HG03196 (cell line): Measurements from ENCODE around the gene NAGLU.
A peak's percentile ranks its signal among the peaks of the same experiment; 100 is the strongest.
"Not testable (repeated sequence)": the region's sequence is repeated elsewhere in the genome, so short reads cannot be mapped to it uniquely, and the experiment has no call there.

Experiments
- ATAC-seq: cut with Tn5 transposase; IDR thresholded peaks from one replicate; pipeline ENCODE4 v1.9.1; 2021; ENCODE audit not compliant: unreplicated experiment

Gene NAGLU

DNA sequence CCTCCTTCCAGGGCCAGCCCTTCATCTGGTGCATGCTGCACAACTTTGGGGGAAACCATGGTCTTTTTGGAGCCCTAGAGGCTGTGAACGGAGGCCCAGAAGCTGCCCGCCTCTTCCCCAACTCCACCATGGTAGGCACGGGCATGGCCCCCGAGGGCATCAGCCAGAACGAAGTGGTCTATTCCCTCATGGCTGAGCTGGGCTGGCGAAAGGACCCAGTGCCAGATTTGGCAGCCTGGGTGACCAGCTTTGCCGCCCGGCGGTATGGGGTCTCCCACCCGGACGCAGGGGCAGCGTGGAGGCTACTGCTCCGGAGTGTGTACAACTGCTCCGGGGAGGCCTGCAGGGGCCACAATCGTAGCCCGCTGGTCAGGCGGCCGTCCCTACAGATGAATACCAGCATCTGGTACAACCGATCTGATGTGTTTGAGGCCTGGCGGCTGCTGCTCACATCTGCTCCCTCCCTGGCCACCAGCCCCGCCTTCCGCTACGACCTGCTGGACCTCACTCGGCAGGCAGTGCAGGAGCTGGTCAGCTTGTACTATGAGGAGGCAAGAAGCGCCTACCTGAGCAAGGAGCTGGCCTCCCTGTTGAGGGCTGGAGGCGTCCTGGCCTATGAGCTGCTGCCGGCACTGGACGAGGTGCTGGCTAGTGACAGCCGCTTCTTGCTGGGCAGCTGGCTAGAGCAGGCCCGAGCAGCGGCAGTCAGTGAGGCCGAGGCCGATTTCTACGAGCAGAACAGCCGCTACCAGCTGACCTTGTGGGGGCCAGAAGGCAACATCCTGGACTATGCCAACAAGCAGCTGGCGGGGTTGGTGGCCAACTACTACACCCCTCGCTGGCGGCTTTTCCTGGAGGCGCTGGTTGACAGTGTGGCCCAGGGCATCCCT is 7.4 kb downstream of the NAGLU start:
- no peak for ATAC-seq

DNA sequence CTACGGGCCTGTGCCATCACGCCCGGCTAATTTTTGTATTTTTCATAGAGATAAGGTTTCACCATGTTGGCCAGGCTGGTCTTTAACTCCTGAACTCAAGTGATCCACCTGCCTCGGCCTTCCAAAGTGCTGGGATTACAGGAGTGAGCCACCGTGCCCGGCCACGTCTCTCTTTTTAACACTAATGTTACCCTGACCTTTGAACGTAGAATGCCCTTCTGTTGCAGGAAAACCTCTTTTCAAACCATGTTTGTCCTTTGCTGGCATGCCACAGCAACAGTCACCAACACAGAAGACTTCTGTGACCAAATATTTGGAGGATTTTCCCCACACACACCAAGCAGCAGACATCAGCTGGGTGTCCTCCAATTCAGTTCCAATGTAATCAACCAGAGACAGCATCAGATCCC is 8.8 kb downstream of the NAGLU start:
- ATAC-seq: no peak

DNA sequence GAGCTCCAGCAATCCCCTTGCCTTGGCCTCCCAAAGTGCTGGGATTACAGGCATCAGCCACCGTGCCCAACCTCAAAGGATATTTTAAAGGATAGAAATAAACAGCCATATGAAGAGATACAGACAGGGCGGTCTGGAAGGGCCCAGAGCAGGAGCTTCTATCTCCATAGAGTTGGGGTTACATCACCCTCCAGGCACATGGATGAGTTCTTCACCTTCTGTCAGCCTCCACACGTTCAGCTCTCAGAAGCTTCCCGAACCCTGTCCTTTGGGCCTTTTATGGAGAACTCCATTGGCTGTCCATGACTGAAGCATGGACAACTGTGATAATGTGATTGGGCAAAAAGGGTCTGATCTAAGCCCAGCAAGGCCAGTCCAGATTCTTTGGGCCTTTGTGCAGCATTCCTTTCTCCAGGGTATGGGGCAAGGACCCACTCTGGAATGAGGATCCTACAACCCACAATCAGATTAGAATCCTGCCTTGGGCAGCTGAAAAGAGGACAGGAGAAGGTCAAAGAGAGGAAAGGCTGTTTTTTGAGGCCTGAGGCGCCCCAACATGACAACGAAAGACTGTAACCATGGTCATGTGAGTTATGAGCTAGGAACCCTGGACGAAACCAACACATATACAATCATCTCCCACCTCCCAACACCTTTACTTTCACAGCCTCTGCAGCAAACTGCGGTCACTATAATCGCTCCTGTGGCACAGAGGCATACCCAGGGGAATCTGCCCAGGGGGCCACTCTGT is 9.9 kb downstream of the NAGLU start:
- not testable (repeated sequence) for ATAC-seq

DNA sequence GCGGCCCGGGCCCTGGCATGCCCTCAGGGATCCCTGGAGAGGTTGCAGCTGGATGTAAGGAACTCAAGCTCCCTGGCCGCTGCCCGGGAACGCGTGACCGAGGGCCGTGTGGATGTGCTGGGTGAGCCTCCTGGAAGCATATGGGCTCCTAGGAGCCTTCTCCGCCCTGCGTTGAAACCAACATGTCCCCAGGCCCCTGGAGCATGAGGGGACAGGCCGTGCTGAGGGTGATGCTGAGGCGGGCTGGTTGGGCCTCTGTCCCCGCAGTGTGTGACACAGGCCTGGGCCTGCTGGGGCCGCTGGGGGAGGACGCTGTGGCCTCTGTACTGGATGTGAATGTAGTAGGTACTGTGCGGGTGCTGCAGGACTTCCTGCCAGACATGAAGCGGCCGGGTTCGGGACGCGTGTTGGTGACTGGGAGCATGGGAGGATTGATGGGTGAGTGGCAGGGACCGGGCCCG is 11.0 kb downstream of the NAGLU start:
- no peak for ATAC-seq

DNA sequence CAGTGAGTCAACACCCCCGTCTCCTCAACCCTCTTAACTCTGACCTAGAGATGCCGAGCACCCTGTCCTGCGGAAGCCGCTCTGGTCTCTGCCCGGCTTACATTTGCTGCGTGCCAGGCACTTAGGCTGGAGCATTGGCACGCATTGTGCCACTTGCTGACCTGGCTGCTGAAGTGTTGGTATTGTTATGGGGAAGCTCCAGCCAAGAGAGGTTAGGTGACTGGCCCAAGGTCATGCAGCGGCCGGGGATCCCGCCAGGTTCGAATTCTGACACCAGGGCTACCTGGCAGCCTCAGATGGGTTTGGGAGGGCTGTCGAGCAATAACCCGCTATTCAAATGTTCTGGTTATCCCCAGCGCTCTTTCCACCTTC is 11.6 kb downstream of the NAGLU start:
- ATAC-seq: no peak

DNA sequence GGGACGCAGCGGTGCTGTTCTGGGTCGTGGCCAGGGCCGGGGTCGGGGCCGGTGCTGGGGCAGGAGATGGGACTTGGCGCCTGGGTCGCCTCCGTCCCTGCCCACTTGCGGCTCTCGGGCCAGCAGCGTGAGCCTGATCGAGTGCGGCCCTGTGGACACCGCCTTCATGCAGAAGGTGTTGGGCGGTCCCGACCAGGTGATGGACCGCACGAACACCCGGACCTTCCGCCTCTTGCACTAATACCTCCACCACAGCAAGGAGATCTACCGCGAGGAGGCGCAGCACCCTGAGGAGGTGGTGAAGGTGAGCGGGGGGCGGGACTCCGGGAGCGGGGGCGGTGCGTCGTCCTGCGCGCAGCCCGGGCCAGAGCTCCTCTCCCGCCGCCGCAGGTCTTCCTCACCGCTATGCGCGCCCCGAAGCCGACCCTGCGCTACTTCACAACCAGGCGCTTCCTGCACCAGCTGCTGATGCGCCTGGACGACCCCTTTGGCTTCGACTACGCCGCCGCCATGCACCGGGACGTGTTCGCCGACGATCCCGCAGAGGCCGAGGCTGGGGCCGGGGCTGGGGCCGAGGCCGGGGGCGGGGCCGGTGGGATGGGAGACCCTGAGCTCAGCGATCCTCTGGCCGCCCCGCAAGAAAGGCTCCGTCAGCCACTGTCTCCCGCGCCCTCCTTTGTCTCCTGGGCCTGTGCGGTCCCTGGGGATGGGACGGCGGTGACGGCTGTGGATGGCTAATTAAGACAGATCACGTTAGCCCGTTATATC is 12.2 kb downstream of the NAGLU start:
- no peak for ATAC-seq

DNA sequence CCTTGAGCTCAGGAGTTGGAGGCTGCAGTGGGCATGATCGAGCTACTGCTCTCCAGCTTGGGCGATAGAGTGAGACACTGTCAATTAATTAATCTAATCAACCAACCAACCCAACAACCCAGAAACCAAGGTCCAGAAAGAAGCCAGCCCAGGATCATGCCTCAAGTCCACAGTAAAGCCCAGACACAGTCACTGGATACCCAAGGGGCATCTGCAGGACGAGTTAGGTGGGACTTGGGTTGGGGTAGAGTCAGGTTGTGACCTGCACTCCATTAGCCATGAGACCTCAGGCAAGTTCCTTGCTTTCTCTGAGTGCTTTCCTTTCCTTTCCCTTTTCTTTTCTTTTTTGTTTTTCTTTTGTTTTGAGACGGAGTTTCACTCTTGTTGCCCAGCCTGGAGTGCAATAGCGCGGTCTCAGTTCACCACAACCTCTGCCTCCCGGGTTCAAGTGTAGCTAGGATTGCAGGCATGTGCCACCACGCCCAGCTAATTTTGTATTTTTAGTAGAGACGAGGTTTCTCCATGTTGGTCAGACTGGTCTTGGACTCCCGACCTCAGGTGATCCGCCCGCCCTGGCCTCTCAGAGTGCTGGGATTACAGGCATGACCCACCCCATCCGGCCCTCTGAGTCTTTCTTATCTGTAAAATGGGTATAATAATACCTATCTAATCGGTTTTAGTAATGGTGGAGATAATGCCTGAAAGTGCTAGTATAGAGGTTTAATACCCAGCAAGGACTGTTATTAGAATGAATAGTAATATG is 13.1 kb downstream of the NAGLU start:
- no peak for ATAC-seq

DNA sequence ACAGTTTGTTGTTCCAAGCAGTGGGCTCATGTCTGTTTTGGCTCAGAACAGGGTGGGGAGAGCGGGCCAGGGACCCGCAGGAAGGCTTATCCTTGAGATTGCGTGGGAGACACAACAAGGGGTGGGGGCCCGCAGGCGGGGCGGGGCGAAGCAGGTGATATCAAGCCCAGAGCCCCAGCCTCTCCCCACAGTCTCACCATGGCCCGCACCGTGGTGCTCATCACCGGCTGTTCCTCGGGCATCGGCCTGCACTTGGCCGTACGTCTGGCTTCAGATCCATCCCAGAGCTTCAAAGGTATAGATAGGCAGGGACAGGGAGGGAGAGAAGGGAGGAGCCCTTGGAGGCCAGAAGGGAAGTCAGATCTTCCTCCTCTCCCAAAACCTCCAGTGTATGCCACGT is 16.7 kb downstream of the NAGLU start, which contains the start of gene HSD17B1:
Gene HSD17B1, plus strand, starts transcription at position 188 of the 400 bp plus-strand sequence. Its CDS starts 11 bp downstream, at position 199.
- ATAC-seq: not testable (repeated sequence)

DNA sequence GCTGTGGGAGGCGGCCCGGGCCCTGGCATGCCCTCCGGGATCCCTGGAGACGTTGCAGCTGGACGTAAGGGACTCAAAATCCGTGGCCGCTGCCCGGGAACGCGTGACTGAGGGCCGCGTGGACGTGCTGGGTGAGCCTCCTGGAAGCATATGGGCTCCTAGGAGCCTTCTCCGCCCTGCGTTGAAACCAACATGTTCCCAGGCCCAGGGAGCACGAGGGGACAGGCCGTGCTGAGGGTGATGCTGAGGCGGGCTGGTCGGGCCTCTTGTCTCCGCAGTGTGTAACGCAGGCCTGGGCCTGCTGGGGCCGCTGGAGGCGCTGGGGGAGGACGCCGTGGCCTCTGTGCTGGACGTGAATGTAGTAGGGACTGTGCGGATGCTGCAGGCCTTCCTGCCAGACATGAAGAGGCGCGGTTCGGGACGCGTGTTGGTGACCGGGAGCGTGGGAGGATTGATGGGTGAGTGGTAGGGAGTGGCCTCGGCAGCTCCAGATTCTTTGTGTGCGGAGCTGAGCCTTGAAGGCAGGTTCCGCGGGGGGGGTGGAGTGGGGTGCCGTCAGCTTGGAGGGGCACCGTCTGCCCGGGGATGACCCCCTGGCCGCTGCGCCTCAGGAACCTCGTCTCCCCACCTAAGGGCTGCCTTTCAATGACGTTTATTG is 17.2 kb downstream of the NAGLU start:
- ATAC-seq: no peak

DNA sequence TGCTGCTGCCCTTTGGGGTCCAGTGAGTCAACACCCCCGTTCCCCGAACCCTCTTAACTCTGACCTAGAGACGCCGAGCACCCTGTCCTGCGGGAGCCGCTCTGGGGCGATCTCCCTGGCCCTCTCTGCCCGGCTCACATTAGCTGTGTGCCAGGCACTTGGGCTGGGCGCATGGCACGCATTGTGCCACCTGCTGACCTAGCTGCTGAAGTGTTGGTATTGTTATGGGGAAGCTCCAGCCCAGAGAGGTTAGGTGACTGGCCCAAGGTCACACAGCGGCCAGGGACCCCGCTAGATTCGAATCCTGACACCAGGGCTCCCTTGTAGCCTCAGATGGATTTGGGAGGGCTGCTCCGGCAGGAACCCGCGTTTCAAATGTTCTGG is 17.8 kb downstream of the NAGLU start:
- ATAC-seq: no peak

DNA sequence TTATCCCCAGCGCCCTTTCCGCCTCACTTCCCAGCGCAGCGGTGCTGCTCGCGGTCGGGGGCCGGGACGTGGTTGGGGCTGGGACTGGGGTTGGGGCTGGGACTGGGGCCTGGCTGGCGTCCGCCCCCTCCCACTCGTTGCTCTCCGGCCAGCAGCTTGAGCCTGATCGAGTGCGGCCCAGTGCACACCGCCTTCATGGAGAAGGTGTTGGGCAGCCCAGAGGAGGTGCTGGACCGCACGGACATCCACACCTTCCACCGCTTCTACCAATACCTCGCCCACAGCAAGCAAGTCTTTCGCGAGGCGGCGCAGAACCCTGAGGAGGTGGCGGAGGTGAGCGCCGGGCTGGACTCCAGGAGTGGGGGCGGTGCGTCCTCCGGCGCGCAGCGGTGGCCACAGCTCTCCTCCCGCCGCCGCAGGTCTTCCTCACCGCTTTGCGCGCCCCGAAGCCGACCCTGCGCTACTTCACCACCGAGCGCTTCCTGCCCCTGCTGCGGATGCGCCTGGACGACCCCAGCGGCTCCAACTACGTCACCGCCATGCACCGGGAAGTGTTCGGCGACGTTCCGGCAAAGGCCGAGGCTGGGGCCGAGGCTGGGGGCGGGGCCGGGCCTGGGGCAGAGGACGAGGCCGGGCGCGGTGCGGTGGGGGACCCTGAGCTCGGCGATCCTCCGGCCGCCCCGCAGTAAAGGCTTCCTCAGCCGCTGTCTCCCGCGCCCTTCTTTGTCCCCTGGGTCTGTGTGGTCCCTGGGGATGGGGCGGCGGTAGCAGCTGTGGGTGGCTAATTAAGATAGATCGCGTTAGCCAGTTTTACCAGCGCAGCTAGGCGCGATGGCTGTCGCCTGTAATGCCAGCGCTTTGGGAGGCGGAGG is 18.4 kb downstream of the NAGLU start:
- ATAC-seq: peak; percentile 63

DNA sequence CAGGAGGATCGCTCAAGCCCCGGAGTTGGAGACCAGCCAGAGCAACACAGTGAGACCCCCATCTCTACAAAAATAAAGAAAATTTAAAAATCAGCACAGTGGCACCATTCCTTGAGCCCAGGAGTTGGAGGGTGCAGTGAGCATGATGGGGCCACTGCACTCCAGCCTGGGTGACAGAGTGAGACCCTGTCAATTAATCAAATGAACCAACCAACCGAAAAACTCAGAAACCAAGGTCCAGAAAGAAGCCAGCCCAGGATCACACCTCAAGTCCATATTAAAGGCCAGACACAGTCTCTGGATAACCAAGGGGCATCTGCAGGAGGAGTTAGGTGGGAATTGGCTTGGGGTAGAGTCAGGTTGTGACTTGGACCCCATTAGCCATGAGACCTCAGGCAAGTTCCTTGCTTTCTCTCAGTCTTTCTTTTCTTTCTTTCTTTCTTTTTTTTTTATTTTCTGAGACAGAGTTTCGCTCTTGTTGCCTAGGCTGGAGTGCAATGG is 19.1 kb downstream of the NAGLU start:
- no peak for ATAC-seq

DNA sequence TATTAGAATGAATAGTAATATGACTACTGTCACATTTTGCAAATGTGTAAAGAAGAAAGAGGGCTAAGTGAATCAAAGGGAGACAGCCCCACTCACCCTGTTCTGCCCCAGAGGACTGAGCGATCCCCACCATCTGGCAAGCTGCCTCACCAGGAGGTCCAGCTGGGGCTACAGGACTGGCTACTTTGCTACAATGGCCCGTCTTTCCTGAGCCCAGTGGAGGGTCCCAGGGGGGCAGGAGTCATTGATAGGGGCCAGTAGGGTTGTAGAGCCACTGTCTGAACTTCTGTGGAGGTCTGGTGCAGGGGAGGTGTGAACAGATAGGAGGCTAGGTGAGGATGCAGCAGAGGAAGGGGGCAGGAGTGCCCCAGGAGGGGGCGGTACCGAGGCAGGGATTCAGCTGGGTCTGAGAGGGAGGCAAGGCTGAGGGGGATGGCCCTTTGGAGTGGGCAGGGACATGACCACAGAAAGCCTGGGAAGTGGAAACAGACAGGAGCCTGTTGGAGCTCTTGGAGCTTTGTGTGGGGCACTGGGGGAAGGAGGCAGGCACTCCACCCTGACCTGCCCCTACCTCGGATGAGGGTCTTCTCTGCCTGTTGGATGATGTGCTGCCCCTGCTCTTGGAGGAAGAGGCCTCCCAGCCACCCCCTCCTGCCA is 20.0 kb downstream of the NAGLU start:
- ATAC-seq: not testable (repeated sequence)

DNA sequence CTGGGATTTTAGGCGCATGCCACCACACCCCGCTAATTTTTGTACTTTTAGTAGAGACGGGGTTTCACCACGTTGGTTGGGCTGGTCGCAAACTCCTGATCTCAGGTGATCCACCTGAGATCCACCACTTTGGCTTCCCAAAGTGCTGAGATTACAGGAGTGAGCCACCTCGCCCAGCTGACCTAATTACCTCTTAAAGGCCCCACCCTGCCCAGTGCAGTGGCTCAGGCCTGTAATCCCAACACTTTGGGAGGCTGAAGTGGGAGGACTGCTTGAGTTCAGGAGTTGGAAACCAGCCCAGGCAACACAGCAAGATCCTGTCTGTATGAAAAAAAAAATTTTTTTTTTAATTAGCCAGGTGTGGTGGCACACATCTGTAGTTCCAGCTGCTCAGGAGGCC is 23.0 kb downstream of the NAGLU start:
- ATAC-seq: no peak

DNA sequence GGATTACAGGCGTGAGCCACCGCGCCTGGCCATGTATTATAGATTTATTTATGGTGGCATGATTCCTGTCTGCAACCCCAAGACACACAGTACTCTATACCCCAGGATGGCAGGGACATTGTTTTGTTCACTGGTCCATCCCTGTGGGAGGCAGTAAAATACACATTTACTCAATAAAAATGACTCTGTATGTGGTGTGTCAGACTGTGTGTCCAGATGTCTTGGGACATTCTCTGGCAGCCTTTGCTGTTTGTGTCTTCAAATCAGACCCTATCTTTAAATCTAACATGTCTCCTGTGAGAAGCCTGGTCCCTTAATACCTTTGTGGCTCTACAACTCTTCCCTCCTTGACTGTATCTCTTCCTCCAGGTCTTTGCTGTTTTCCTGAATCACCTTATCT is 24.2 kb downstream of the NAGLU start:
- ATAC-seq: no peak

DNA sequence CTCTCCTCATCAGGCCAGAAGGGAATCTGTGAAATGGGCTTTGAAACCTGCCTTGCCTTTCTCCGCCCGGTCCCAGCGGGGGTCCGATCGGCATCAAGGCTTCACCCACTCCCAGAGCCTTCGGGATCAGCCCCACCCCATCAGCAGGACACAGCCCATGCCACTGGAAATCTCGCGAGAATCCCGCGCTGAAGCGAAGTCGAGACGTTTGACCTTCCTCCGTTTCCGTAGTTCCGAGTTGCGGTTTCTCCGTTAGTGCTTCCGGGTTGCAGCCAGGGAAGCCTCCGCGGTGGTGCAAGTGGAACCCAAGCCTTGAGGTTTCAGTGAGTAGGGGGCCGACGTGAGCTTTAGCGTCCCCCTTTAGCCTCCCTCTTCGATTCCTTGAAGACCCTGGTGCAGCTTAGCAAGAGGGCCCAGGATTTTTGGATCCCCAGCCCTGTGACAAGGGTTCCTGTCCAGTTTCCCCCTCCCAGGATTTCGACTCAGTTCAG is 25.9 kb downstream of the NAGLU start, which contains the start of gene COASY:
Gene COASY, plus strand, starts transcription at position 252 of the 491 bp plus-strand sequence. CDS start 475 bp downstream, outside the sequence.
- ATAC-seq: peak; percentile 54

DNA sequence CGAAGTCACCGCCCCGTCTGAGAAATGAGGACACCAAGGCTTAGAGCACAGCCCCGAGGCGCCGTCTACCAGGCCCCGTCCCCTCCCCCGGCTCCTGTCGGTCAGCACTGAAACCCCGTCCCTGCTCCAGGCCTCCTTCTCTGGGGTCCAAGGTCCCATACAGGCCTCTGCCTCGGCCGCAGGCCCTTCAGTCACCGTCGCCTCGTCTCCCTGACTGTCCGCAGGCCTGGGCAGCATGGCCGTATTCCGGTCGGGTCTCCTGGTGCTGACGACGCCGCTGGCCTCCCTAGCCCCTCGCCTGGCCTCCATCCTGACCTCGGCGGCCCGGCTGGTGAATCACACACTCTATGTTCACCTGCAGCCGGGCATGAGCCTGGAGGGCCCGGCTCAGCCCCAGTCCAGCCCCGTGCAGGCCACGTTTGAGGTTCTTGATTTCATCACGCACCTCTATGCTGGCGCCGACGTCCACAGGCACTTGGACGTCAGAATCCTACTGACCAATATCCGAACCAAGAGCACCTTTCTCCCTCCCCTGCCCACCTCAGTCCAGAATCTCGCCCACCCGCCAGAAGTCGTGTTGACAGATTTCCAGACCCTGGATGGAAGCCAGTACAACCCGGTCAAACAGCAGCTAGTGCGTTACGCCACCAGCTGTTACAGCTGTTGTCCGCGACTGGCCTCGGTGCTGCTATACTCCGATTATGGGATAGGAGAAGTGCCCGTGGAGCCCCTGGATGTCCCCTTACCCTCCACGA is 26.5 kb downstream of the NAGLU start:
- no peak for ATAC-seq
